ENCODE data around the gene TAF5L.
"Not testable (repeated sequence)": the region's sequence is repeated elsewhere in the genome, so short reads cannot be mapped to it uniquely, and the experiment has no call there.

The TAF5L gene

DNA sequence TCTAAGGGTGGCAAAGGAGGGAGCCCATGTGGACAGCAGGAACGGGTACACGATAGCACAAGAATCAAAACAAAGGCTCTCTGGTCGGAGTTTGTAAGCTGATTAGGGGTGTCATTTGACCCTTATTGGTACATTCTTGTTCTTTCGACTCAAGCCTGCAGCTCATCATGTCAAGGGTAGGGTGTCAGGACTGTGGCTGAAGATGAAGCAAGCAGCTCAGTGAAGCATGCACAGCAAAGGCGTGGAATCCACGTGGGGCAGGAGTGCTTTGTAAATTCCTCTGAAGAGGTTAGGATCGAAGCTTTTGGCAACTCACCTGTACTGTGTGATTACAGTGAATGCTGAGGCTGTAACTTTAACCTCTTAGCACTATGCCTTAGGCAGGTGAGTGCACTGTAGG, 62.7 kb downstream of the TAF5L start:
- no peak for FAIRE-seq

DNA sequence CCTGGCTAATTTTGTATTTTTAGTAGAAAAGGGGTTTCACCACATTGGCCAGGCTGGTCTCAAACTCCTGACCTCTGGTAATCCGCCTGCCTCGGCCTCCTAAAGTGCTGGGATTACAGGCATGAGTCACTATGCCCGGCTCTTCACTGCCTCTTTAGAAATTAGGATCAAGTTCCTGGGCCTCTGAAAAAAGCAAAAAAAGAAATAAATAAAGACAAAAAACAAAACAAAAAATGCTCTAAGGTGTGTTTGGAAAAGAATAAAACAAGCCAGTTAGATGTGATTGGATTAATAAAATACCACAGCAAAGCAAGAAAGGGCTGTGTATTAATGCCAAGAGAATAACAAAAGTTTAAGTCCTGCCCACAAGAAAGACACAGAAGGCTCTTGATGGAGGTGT, 63.2 kb downstream of the TAF5L start:
- FAIRE-seq: no peak

DNA sequence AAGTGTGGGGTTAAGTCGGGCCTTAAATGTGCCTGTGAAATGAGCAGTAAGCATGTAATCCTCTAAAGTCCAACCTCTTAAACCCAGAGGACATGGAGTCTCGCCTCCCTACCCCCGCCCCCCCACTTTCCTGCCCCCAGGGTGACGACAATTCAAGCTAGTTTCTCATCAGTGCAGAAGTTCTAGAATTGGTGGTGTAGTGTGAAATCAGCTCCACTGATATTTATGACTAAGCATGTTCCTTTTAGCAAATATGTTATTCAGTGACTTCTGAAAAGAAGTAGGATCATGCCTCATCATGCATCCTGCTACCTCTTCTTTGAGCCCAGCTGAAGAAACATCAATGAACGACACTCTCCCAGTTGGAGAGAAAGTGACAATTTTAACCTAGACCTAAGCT, 64.8 kb downstream of the TAF5L start:
- no peak for FAIRE-seq

DNA sequence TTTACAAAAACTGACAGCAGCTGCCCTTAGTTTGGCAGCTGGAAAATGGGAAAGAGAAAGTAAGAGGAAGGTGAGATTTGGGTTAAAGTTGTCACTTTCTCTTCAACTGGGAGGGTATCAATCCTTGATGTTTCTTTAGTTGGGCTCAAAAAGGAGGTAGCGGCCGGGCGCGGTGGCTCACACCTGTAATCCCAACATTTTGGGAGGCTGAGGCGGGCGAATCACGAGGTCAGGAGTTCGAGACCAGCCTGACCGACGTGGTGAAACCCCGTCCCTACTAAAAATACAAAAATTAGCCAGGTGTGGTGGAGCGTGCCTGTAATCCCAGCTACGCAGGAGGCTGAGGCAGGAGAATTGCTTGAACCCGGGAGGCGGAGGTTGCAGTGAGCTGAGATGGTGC, 65.8 kb downstream of the TAF5L start:
- FAIRE-seq: not testable (repeated sequence)

DNA sequence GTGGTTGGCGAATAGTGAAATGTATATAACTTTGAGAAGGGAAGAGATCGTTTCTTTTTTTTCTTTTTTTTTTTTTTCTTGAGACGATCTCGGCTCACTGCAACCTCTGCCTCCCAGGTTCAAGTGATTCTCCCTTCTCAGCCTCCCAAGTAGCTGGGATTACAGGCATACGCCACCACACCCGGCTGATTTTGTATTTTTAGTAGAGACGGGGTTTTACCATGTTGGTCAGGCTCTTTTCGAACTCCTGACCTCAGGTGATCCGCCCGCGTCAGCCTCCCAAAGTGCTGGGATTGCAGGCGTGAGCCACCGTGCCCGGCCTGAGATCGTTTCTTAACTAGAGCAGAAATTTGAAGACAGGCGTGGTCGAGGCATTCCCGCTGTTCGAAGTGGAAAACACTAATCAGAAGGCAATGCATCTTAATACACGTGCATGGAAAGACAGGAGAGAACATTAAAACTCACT, 66.6 kb downstream of the TAF5L start:
- FAIRE-seq: not testable (repeated sequence)

DNA sequence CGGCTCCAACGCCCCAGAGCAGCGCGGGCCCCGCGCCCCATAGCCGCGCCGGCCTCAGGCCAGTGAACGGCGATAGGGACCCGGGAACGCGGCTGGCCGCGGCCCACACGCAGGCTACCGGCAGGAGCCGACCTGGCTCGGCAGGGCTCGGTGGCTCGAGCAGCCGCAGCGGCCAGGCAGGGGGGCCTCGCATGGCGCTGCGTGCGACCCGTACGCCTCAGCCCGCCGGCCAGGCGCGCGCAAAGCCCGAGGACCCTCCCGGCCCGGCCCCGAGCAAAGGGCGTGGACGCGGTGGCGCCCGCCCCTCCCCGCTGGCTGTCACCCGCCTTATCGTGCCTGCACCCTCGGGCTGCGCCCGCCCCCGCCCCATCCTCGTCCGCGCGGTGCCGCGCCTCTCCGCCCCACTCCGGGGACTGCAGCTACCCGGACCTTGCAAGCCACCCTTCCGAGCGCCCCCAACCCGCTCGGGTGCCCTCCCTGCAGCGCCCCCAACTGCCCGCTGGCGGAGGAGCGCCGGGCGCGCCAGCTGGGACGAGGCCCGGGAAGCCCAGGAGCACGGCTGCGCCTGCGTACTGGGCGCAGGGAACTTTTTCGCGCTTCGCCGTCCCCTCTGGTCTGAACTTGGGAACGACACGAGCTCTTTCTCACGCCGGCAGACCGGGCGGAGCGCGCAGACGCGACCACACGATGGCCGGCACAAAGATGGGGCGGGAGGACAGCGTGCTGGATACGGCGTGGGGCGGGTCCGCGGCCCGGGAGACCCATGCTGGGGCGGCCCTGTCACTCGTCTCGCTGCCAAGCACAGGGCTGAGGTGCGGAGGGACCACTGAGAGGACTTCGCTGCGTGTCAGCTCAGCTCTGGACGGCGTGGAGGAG, 67.2 kb downstream of the TAF5L start, which contains the start of gene ABCB10:
ABCB10 (minus strand) TSS at position 248 of the 876 bp plus-strand sequence; CDS start at position 193, 55 bp downstream.
- peak; percentile 93 for FAIRE-seq

DNA sequence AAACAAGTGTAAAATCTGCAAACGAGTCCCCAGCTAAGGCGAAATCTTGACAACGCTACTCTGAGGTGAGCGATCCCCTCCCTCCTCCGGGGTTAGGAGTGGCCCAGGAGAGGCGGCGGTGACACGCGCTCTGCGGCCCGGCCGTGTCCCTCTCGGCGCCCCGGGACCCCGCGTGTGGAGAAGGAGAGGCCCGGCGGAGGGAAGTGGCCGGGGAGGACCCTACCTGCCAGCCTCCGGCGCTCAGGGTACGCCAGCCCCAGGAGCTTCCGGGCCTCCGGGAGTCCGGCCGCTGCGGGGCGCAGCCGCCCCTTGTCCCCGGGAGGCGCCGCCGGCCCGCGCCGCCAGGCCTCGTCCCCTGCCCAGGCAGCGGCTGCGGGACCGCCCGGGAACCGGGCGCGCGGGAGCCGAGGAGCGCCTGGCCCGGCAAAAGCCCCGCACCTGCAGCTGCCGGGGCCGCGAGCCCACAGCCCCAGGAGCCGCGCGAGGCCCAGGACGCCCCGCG, 68.0 kb downstream of the TAF5L start:
- no peak for FAIRE-seq

DNA sequence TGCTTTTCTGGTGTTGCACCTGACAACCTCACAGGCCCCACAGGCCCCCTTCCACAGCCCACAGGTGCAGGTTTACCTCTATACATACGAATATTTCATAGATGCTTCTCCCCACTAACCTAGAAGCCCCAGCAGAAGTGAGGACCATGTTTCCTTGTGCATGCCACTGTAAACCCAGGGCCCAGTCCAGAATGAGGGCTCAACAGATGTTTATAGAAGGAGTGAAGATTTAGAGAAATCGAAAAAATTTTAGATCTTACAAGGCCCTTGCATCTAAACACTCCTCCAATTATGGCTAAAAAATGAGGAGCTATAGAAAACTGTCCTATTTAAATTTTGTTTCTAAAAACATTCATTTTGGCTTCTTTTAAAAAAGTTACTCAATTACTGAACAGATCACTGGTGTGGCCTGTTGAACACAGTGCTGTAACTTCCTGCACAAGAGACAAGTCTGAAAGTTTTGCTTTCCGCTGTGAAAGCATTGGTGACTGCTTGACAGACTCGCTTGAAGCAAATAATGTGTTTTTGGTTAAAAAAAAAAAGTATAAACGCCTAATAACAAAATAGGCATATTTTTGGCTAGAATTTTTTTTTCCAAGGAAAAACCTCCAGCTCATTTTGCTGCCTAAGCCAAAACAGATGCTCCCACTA, 68.6 kb downstream of the TAF5L start:
- no peak for FAIRE-seq

DNA sequence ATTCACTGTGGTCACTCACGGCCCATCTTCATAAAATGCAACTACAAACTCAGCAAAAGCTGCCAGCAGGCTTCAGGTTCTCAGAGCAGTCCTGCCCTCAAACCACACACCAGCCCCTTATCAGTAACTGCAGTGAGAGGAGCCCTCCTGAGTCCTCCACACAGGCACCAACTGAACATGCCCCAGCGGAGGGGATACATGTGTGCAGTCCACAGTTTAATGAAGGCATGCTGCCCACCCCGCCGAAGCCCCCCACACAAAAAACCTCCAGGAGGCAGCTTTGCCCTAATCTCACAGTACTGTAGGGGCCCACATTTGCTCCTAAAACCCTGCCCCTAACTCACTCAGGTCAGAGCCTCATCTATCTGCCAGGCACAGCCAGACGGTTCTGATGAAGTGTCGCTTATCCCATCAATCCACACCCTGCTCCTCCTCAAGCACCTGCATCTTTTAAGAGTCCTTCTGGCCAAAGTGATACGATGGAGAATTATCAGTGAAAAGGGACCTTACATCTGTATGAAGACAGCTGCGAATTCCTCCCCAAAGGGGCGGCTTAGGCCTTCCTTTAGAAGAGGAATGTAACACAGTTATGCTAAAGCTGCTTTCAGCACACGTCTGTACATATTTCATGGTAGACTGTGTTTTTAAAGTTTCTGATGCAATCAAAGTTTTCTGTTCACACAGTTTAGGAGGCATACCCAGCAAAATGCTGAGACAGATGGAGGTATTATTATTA, 70.9 kb downstream of the TAF5L start:
- no peak for FAIRE-seq

DNA sequence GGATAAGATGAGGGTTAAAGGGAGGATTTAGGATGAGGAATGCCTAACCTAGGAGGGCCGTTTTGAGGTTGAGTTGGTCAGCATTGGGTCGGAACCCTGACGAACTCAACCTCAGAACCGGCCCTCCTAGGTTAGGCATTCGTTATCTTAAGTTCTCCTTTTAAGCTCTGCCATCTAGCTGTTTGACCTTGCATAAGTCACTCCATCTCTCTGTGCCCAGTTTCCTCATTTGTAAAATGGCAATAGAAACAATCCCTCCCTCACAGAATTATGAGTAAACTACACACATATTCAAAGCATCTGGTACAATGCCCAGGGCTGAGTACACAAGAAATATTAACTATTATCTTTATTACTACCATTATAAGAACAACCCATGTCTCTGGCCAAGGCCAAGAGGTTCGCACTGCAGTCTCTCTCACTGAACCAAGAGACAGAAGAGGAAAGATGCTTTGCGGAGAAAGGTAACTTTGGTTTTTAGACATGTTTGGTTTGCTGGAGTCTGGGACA, 72.2 kb downstream of the TAF5L start:
- no peak for FAIRE-seq

DNA sequence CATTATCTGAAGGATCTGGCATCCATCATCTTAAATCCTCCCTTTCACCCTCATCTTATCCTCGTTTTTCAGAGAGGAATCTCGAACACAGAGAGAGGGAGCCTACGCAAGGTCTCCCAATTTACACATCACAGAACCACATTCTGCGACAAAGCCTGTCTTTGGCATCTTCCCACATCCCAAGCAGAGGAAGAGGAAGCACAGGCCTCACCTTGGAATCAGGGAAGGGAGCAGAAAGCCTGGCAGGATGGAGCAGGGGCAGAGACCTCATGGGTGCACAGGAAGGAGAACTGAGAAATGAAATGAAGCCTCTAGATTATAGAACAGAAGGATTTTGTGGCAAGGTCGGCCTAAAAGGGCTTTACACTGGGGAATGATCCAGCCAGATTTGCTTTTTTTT, 73.2 kb downstream of the TAF5L start:
- no peak for FAIRE-seq

DNA sequence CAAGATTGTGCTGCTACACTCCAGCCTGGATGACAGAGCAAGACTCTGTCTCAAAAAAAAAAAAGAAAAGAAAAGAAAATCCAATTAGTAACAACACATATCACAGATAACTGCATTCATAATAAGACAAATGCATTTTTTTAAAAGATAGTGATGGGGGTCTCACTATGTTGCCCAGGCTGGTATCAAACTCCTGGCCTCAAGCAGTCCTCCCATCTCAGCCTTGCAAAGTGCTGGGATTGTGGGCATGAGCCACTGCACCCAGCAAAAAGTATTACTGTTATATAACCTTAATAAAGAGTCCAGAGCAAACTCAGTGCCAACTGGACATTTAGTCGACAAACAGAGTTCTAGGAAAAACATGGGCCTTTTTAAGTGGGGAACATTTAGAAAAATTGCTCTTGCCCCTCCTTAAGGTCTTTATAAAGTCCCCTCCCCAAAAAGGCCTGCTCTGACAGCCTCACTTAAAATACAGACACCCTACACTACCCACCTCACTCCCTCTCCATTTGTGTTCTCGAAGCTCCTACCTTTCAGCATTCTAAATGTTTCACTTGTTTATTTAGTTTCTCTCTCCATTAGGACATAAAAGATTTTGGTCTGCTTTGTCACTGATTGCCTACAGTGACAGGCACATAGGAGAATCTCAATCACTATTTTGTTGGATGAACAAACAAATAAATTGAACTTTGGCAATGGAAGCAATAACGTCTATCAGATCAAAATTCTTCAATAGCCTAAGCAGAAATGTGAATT, 74.9 kb downstream of the TAF5L start:
- FAIRE-seq: no peak

DNA sequence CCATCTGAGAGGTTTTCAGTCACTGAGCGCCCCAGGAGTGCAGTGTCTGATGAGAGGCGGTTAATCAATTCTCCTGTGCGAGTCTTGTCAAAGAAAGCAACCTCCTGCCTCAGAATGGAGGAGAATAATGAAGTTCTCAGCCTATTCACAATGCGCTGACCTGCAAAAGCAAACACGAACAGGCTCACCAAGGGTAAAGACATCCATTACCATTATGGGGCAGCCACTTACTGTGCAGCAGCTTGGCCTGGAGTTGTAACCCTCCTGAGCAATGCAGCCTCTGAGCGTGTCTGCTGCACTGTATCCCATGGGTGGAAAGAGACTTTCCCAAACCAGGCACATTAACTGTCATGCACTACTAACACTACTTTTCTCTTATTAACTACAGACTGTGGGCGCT, 78.4 kb downstream of the TAF5L start:
- no peak for FAIRE-seq

DNA sequence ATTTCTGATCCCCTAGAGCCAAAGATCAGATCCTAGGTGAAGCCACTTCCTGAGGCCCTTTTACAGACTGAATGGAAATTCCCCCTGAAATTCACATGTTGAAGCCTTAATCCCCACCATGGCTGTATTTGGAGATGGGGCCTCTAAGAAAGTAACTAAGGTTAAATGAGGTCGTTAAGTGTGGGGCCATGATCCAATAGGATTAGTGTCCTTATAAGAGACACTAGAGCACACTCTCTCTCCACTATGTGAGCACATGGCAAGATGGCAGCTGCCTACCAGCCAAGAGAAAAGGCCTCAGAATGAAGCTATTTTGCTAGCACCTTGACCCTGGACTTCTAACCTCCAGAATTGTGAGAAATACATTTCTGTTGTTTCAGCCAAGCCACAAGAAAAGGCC, 81.3 kb downstream of the TAF5L start:
- no peak for FAIRE-seq
